CD4-positive, alpha-beta T cell treated with Interleukin-15 for 4 hours (primary cell): ENCODE data around the gene CSTA.
A peak's percentile ranks its signal among the peaks of the same experiment; 100 is the strongest.
"Not testable (repeated sequence)": the region's sequence is repeated elsewhere in the genome, so short reads cannot be mapped to it uniquely, and the experiment has no call there.

ENCODE experiments used
- DNase-seq: peaks from one replicate; pipeline ENCODE4 v3.0.0-alpha.2; 2020; ENCODE audit warnings: low spot score

CSTA gene

DNA sequence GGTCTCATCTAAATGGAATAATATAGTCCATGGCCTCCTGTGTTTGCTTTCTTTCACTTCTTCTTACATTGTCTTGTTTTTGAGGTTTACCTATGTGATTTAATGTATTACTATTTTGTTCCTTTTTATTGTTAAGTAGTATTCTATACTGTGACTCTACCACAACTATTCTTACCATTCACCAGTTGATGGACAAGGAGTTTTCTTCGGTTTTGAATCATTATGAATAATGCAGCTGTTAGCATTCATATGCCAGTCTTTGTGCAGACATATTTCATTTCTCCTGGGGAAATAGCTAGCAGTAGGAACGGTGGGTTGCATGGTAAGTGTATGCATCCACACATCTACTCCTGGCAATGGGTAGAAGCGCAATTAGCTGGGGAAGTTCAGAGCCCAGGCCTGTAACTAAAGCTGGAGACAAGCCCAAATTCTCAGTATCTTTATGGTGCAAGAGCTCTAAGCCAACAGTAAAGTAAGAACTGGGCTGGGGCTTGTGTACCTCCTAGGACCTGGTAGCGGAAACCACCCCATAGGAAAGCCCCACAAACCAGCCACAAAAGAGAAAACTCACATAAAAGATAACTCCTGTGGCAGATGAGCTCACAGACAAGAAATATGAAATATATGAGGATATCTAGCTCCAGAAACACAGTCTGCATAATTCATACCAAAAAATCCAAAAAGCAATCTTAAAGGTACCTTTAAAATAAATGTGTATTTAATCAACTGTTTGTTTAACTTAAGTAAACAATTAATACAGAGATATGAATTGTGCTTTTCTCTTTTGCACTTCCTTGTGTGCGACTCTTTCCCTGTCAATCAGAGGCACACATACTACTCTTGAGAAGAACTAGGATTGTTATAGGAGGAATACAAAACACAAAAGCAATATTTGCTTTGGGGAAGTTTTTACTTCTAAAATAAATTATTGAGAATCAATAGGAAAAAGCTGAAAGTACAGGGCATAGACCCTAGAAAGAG is 2.7 kb upstream of the CSTA start:
- peak; percentile 33 for DNase-seq

DNA sequence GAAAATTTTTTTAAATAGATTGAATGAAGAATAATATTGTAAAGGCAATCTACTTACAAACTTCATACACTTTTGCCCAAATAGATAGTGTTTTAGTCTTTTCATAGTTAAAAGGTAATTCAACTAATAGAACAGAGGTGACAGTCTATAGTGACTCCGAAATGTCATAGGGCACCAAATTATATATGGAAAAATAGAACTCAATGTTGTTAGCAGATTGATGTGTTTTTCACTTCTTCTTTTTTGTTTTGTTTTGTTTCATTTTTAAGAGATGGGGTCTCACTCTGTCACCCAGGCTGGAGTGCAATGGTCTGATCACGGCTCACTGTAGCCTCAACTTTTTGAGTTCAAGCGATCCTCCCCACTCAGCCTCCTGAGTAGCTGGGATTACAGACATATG is 721 bp downstream of the CSTA start:
- DNase-seq, result no peak

DNA sequence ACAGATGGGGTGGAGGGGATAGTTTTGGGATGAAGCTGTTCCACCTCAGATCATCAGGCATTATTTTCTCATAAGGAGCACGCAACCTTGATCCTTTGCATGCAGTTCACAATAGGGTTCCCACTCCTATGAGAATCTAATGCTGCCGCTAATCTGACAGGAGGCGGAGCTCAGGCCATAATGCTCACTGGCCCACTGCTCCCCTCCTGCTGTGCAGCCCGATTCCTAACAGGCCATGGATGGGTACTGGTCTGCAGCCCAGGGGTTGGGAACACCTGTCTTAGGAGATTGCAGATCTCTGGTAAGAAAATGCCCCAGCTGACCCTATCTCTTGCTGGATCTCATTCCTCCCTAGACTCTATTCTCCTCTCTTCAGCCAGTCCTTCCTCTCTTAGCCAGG is 6.8 kb downstream of the CSTA start:
- DNase-seq, result no peak

DNA sequence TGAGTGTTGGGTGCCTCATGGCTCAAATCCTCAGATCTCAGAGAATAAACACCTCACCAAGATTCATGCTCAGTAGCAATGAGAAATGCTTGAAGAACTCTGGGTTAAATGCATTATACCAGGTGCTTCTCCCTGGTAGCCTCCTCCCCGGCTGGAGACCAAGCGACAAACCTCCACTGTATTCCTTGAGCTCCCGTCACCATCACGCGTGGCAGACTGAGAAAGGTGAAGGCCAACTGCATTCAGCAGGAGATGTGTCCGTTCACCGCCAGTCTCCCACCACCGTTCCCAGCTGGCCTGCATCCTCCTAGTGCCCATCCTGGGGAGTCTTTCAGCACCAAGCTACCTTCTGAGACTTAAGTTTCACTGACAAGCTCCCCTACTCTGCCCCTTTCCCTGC is 7.5 kb downstream of the CSTA start:
- no peak for DNase-seq

DNA sequence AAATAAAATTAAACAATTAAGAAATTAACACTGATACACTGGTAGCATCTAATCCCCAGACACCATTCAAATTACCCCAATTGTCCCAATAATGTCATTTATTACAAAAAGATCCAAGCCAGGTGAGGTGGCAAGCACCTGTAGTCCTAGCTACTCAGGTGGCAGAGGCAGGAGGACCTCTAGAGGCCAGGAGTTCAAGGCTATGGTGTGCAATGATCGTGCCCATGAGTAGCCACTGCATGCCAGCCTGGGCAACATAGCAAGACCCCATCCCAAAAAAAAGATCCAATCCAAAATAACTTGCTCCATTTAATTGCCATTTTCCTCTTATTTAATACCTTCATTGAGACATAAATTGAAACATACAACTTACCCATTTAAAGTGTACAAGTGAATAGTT is 17.8 kb downstream of the CSTA start:
- no peak for DNase-seq

DNA sequence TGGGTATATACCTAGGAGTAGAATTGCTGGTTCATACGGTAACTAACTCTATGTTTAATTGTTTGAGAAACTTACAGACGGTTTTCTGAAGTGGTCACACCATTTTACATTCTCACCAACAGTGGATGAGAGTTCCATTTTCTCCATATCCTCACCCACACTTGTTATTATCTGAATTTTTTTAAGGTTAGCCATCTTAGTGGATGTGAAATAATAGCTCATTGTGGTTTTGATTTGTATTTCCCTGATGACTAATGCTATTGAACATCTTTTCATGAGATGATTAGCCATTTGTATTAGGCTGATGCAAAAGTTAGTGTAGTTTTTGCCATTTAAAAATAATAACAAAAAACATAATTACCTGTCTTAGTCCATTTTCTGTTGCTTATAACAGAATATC is 18.6 kb downstream of the CSTA start:
- DNase-seq, result no peak

DNA sequence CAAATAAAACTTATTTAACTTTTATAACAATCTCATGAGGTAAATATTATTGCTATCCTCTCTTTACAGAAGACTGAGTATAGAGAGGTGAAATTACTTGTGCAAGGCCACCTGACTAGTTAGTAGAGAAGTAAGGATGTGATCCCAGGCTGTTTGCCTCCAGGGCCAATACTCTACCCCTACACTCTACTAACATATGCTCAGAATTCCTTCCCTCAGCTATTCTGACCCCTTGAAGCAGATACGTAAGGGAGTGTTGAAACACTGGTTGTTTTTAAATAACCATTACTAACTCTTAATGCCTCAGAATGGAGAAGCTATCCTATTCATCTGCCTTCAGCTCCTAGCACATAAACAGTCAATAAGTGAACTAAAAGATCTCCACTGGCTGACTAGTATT is 24.1 kb downstream of the CSTA start:
- DNase-seq, result no peak

DNA sequence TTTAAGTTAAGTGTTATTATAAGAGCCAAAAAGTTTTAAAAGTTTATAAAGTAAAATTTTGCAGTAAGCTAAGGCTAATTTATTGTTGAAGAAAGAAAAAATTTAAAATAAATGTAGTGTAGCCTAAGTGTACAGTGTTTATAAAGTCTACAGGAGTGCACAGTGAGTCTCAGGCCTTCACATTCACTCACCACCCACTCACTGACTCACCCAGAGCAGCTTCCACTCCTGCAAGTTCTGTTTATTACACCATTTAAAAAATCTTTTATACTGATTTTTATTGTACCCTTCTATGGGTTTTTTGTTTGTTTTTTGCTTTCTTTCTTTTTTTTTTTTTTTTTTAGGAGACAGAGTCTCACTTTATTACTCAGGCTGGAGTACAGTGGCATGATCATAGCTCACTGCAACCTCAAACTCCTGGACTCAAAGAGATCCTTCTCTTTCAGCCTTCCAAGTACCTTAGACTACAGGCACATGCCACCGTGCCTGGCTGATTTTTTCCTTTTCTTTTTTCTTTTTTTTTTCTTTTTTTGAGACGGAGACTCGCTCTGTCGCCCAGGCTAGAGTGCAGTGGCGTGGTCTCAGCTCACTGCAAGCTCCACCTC is 25.9 kb downstream of the CSTA start:
- no peak for DNase-seq

DNA sequence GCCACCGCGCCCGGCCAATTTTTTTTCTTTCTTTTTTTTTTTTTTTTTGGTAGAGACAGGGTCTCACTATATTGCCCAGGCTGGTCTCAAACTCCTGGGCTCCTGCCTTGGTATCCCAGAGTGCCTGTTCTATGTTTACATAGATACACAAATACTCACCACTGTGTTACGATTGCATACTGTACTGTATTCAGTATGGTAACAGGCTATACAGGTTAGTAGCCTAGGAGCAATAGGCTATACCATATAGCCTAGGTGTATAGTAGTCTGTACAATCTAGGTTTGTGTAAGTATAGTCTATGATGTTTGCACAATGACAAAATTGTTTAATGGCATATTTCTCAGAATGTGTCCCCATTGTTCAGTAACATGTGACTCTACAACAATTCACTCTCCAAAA is 26.6 kb downstream of the CSTA start:
- no peak for DNase-seq

DNA sequence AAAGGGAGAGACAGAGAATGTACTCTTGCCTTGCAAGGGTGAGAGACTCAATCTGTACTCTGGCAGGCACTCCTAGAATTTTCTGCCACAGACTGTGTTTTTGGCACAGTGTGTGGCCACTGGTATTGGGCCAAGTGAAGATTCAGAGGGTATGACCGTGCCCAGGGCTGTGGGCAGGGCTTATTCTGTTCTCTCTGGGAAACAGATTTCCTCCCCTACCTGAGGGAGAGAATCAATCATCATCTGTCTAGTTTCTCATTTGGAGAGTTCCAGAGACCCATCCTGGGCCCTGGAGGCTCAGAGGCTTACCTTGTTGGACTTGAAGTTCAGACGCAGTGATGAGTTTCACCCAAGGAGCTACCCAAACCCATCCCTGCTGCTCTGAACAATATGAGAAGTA is 28.2 kb downstream of the CSTA start:
- no peak for DNase-seq

DNA sequence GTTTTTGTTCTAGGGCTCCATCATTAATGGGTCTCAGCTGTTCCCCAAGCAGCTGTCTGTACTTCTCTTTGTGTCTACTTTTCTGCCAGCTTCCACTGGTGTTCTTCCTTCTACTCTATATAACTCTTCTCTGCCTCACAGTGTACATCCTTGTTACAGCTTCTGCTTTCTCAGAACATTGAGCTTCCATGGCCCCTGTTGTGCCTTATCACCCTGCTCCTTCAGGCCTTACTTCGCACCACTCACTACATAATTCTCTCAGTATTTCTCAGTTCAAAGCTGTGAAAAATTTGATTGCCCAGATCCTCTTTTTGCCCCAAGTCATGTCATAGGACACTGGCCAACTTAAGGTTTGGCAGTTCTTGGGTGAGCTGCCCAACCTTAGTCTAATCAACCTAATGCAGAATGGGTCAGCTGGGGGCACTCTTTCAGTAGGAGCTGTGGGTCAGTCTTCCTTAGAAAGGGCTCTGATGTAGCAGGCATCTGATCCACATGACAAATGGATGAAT is 28.9 kb downstream of the CSTA start:
- DNase-seq, result no peak

DNA sequence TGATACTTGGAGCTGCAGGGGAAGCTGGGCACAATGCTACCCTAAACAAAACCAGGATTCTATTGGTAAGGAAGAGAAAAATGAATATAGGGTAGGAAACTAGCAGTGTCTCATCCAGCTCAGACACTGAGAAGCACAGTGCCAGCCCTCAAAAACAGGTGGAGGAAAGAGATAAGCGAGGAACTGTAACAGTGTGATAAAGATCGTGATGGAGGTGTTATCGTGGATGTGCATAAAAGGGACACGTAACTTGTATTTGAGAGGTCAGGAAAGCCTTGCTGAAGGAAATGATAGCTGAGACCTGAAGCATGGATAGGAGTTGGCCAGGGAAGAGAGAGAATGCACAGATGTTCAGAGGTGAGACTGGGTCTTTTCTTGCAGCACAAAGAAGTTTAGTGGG is 30.6 kb downstream of the CSTA start:
- no peak for DNase-seq

DNA sequence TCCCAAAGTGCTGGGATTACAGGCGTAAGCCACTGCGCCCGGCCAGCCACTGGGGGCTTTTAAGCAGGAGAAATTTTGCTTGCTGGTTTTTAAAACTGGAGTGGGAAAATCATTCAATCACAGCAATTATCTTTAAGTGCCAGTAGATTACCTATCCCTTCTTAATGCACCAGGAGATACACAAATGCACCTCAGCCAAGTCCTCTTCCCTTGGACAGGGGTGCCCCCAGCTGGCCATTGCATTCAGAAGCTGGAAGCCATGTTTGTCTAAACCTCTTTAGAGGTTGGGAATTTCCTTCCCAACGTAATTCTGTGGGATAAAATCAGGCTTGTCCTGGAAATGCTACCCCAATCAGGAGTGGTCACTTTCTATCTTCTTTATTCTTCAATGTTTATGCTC is 31.4 kb downstream of the CSTA start:
- peak; percentile 18 for DNase-seq

DNA sequence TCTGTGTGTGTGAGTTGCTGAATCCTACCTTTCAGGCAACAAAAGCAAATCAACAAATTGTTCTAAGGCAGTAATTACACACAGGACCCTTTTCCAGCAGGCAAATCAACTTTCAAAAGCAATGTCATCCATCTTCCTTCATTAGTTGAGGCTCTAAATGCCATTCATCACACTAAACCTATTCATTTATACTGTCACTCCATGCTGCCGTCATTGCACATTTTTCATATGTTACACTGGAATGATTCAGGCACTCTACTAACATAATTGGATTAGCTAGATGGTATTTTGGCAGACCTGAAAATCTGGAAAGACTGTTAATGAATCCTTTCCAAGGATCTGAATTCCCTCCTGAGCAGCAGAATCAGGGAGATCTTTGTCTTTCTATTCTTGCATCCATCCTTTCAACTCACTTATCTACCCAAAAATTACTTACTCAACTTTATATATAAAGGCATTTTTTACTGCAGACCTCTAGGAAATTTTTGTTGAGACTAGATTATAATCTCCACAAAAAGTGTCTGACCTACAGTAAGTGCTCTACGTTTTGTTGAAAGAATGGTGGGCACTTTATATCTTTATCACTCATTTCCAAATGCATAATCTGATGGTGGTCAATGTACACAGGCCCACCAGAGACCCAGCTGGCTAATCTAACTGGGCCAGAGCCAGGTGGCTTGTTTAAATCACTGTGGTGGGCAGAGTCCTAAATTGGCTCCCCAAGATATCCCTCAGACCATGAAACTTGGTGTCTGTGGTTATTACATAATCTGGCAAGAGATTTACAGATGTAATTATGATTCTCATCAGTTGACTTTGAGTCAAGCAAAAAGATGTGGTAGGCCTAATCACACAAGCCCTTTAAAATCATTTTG is 33.0 kb downstream of the CSTA start:
- no peak for DNase-seq

DNA sequence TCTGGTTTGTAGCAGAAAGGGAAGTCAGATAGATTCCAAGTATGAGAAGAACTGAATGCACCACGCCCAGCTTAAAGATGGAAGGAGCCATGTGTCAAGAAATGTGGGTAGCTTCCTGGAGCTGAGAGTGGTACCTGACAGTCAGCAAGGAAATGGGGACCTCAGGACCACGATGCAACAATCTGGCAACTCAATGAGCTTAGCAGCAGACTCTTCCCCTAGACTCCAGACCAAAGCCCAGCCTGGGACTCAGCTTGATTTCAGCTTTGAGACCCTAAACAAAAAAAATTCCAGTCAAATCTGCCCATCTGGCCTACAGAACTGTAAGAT is 33.6 kb downstream of the CSTA start:
- DNase-seq, result no peak

DNA sequence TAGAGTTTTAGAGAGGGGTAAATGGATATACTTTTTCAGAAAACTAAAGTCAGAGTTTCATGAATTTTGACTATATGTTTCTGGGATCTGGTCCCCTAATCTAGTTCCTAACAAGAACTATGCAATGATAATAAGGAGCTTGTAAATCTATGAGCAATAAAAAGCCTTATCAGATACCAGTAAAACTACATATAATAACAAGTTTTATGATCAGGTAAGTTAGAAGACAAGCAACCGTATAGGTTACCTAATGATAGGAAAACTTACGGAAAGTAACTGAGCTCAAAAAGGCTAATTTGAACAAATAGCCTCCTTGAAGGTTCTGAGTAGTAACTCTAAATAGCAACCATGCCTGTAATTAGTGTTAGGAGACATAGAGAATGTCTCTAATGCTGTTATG is 37.0 kb downstream of the CSTA start:
- DNase-seq, result no peak

DNA sequence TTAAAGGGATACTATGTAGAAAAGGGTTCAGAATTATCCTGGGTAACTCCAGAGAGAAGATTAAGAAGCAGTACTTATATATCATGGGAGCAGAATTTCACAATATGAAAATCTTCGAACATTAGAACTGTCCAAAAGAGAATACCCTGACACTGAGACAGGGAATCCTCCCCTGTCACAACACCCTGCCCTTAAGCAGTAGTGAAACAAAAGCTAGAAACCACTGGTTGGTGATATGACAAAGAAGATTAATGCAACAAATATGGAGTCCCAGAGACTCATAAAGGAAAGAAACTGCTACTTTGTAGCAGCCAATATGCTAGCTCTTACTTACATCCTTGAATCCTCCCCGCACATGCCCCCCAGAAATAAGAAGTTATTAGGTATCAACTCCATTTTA is 39.4 kb downstream of the CSTA start:
- no peak for DNase-seq

DNA sequence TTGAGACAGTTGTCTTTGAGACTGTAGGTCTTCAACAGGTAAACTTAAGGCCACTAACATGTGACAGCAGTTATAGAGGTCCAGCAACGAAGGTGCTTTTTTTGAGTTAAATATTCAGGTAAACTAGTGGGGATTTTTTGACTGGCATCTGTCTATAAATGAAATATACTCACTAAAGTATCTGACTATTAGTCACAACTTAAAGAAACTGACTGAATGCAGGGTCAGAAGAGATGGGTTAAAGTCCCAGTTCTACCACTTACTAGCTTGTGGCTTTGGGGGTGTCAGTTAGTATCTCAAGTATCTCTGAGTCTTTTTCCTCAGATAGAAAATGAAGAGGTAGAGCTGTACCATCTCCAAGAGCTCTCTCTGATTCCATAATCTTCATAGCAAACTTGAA is 40.0 kb downstream of the CSTA start:
- no peak for DNase-seq

DNA sequence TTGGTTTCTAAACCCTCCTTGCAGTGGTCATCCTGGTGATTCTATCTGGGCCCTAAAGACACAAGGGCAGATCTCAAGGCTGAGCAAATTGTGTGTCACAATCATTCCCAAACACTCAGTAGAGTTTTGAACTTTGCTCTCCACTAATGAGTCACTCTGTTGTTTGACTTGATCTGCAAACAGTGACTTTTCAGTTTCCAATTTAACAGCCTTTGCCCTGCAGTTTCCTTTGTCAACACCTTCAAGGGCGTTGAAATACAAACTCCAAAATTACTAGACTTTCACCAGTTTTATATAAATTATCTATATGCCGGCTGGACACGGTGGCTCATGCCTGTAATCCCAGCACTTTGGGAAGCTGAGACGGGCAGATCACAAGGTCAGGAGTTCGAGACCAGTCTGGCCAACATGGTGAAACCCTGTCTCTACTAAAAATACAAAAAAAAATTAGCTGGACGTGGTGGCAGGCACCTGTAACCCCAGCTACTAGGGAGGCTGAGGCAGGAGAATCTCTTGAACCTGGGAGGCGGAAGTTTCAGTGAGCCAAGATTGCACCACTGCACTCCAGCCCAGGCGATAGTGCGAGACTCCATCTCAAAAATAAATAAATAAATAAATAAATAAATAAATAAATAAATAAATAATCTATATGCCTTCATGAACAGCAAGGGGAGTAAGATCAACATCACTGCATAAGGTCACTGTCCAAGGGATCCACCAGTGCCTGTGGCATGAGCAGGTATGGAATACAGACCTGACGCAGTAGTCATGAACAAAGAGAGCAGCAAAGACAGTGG is 40.7 kb downstream of the CSTA start:
- DNase-seq, result not testable (repeated sequence)

DNA sequence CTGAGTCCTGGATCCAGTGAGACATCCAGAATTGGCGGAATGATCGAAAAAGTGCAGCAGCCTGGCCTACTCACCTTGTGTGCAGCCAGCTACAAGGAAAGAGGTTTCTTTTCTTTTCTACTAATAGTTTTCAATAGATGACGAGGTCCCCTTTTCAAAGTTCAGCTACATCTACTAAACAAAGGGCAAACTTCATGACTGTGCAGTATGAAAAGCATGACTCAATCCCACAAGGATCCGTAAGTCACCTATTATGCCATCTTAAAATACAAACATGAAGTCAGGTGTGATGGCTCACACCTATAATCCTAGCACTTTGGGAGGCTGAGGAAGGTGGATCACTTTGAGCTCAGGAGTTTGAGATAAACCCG is 41.3 kb downstream of the CSTA start:
- no peak for DNase-seq

DNA sequence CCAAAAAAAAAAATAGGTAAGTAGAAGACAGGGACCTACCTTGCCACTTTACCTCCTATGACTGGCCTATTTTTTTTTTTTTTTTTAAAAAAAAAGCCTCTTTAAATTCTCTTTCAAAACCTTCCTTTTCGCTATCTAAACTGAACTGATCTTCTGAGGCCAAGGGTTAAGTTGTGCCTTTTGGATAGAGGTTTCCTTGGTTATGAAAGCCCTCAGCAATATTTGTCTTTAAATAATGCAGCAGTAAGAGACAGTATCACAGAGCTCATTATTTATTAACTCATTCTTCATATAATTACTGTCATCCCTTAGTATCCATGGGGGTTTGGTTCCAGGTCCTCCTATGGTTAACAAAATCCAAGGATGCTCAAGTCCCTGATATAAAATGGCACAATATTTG is 49.0 kb downstream of the CSTA start:
- no peak for DNase-seq

DNA sequence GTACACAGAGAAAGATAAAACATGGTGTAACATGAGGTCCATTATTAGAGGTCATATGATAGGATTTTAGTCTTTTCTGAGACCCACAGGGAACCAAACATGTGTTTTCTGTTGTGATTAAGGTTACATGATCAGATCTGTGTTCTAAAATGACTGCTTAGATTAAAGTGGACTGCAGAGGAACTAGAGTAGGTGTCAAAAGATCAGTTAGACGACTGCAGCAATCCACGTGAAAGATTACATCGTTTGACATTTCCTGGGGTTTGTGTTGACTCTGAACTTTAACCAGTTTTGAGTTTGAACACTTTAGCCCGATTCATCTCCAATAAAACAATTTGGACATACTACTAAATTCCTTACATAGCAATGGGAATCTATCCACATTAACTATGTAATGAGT is 52.9 kb downstream of the CSTA start:
- DNase-seq, result no peak
